Keratinocyte (primary cell): ENCODE data around the gene DHCR7. TPM values are rescaled to one million over a fixed set of nuclear protein-coding genes. Genes with fewer than 3 reads are reported as not detected.

Experiments used
- DNase-seq: peaks from one replicate; pipeline ENCODE4 v3.0.0-alpha.2; 2011; ENCODE audit warnings: low read depth, missing footprints, low spot score
- FAIRE-seq: peaks from 2 replicates; lab custom pipeline; 2011; peaks lifted over from hg19 to GRCh38; lab: Jason Lieb, UNC
- H2AFZ ChIP-seq: 2 replicates; pipeline ENCODE4 v1.6.0; 2012; ENCODE audit warnings: low read length, control low read depth, inconsistent platforms; ENCODE audit not compliant: control insufficient read depth
- H3K27ac ChIP-seq: 2 replicates; pipeline ENCODE4 v1.5.1; 2011; ENCODE audit warnings: low read length; ENCODE audit not compliant: control insufficient read depth, insufficient read depth
- H3K27me3 ChIP-seq: 3 replicates; pipeline ENCODE4 v1.6.0; 2011; ENCODE audit warnings: low read length; ENCODE audit not compliant: control insufficient read depth, insufficient read depth; ENCODE audit errors: extremely low read depth
- H3K36me3 ChIP-seq, 2 experiments: 2 replicates in 1 of 2; 3 replicates in 1 of 2; pipeline ENCODE4 v1.5.1; 2011; ENCODE audit warnings: low read length in 2 of 2, mild to moderate bottlenecking in 1 of 2; ENCODE audit not compliant: control insufficient read depth in 2 of 2, insufficient read depth in 2 of 2; ENCODE audit errors: extremely low read depth in 1 of 2
- H3K4me1 ChIP-seq: 3 replicates; pipeline ENCODE4 v1.5.1; 2011; ENCODE audit warnings: low read length; ENCODE audit not compliant: control insufficient read depth, insufficient read depth; ENCODE audit errors: extremely low read depth
- H3K4me2 ChIP-seq: 3 replicates; pipeline ENCODE4 v1.6.0; 2011; ENCODE audit warnings: low read depth, low read length; ENCODE audit not compliant: control insufficient read depth, insufficient read depth; ENCODE audit errors: extremely low read depth
- H3K4me3 ChIP-seq, 3 experiments: fragments of 200-600 bp in 1 of 3; sonication (generic) in 1 of 3; 2 replicates in 2 of 3; 3 replicates in 1 of 3; pipeline ENCODE4 v1.5.1; 2011 to 2016; ENCODE audit warnings: low read length in 3 of 3, mild to moderate bottlenecking in 3 of 3, control low read depth in 2 of 3, inconsistent platforms in 1 of 3, low read depth in 1 of 3, mixed read lengths in 1 of 3, mixed run types in 1 of 3, moderate library complexity in 1 of 3; ENCODE audit not compliant: control insufficient read depth in 2 of 3, insufficient read depth in 2 of 3; ENCODE audit errors: extremely low read depth in 1 of 3
- H3K79me2 ChIP-seq: 2 replicates; pipeline ENCODE4 v1.6.0; 2012; ENCODE audit warnings: low read length; ENCODE audit not compliant: control insufficient read depth, insufficient read depth
- H3K9ac ChIP-seq: 3 replicates; pipeline ENCODE4 v1.6.0; 2011; ENCODE audit warnings: low read length; ENCODE audit not compliant: control insufficient read depth, insufficient read depth; ENCODE audit errors: extremely low read depth
- H3K9me1 ChIP-seq: 3 replicates; pipeline ENCODE4 v1.6.0; 2011; ENCODE audit warnings: low read length; ENCODE audit not compliant: control insufficient read depth, insufficient read depth; ENCODE audit errors: extremely low read depth
- H3K9me3 ChIP-seq: 2 replicates; pipeline ENCODE4 v1.5.1; 2012; ENCODE audit warnings: low read depth, low read length; ENCODE audit not compliant: control insufficient read depth
- H4K20me1 ChIP-seq: 3 replicates; pipeline ENCODE4 v1.6.0; 2011; ENCODE audit warnings: low read length; ENCODE audit not compliant: control insufficient read depth, insufficient read depth; ENCODE audit errors: extremely low read depth
- CTCF ChIP-seq, 3 experiments: IDR thresholded peaks in 1 of 3; conservative IDR thresholded peaks in 1 of 3; optimal IDR thresholded peaks in 1 of 3; 2 replicates in 2 of 3; 3 replicates in 1 of 3; pipeline versions ENCODE3 to v1.5.1; 2011; ENCODE audit warnings: low read length in 3 of 3, mild to moderate bottlenecking in 3 of 3, moderate library complexity in 2 of 3, control low read depth in 1 of 3, inconsistent platforms in 1 of 3; ENCODE audit not compliant: insufficient read depth in 2 of 3; ENCODE audit errors: extremely low read depth in 1 of 3
- EZH2 ChIP-seq: IDR thresholded peaks from one replicate; pipeline ENCODE4 v1.6.1; 2012; ENCODE audit warnings: inconsistent platforms, mild to moderate bottlenecking, low read length, moderate library complexity
- dilution Hi-C: fragments of 300-500 bp; cut with MboI; formaldehyde crosslinking; loops from one replicate; pipeline ENCODE4 v1.7.0; 2020; ENCODE audit warnings: low sequenced_read_pairs; ENCODE audit not compliant: extremely low pct_ligation_motif_present
- polyA plus RNA-seq, 5 experiments: library from polyadenylated mRNA; depleted of rRNA in 3 of 5; stranded (reverse) in 3 of 5; stranded (forward) in 1 of 5; unstranded in 1 of 5; fragments of >200 nt; gene quantifications; 1 replicate in 1 of 5; 2 replicates in 3 of 5; 3 replicates in 1 of 5; pipeline versions ENCODE4 v1.2.1 to v1.2.3, GENCODE V29; 2011 to 2012; ENCODE audit warnings: missing spikeins in 2 of 5, low read depth in 1 of 5, low replicate concordance in 1 of 5

The DHCR7 gene
- polyA plus RNA-seq, 1 donor (not counting 4 experiments of a cell fraction or from before 2014, with no cell fraction given) = 143 TPM

- no peak for TF ChIP-seq CTCF (optimal IDR thresholded peaks at IDR 0.05 in 1 of 3, IDR thresholded peaks at IDR 0.05 in 1 of 3, conservative IDR thresholded peaks at IDR 0.05 in 1 of 3; ENCODE audit: extremely low read depth in 1 of 3, insufficient read depth in 2 of 3, low read length in 3 of 3)
- TF ChIP-seq EZH2 = no peak
- DNase-seq (no peak), FAIRE-seq (no peak)
- no peaks in the 10 kb centered on the region for H3K27me3 ChIP-seq
- no peak overlapping the region for H2AFZ ChIP-seq
- no peak overlapping the region for H3K27ac ChIP-seq
- dilution Hi-C loops = no loop called here
- peaks cover 32% of the 10 kb centered on the region for H3K4me1 ChIP-seq
- peak overlapping the region in 1 of 3 experiments; percentile 98 for H3K4me3 ChIP-seq
- H3K79me2 ChIP-seq = peaks cover 49% of the 10 kb centered on the region
- H3K9ac ChIP-seq = no peak overlapping the region
- H4K20me1 ChIP-seq = peaks cover 11% of the 10 kb centered on the region
- peaks cover 42 to 53% of the 10 kb centered on the region in 2 experiments for H3K36me3 ChIP-seq
- H3K4me2 ChIP-seq = peak overlapping the region; percentile 95
- H3K9me1 ChIP-seq = peaks cover 4% of the 10 kb centered on the region
- no peaks in the 10 kb centered on the region for H3K9me3 ChIP-seq
These were observed 2.0 kb downstream of the DHCR7 start for GRCh38 chr11:71446150-71446549.

GRCh38 chr11:71444811-71445210, 3.4 kb downstream of the DHCR7 start:
- no peak overlapping the region for H2AFZ ChIP-seq
- H3K9me3 ChIP-seq = no peaks in the 10 kb centered on the region
- H3K9me1 ChIP-seq = peaks cover 2% of the 10 kb centered on the region
- H3K9ac ChIP-seq = no peak overlapping the region
- H4K20me1 ChIP-seq = peaks cover 14% of the 10 kb centered on the region
- peaks cover 30% of the 10 kb centered on the region for H3K4me1 ChIP-seq
- H3K4me2 ChIP-seq = no peak overlapping the region
- no peak overlapping the region for H3K4me3 ChIP-seq
- TF ChIP-seq CTCF (optimal IDR thresholded peaks at IDR 0.05 in 1 of 3, IDR thresholded peaks at IDR 0.05 in 1 of 3, conservative IDR thresholded peaks at IDR 0.05 in 1 of 3; ENCODE audit: extremely low read depth in 1 of 3, insufficient read depth in 2 of 3, low read length in 3 of 3) (no peak), EZH2 (no peak)
- FAIRE-seq (no peak), DNase-seq (no peak)
- H3K27ac ChIP-seq = no peak overlapping the region
- dilution Hi-C loops = no loop called here
- no peaks in the 10 kb centered on the region for H3K27me3 ChIP-seq
- peaks cover 52% of the 10 kb centered on the region for H3K79me2 ChIP-seq
- peaks cover 48 to 64% of the 10 kb centered on the region in 2 experiments for H3K36me3 ChIP-seq
